Measurements from ENCODE around the gene TBC1D25.
"Not testable (repeated sequence)": the region's sequence is repeated elsewhere in the genome, so short reads cannot be mapped to it uniquely, and the experiment has no call there.

Gene TBC1D25

DNA sequence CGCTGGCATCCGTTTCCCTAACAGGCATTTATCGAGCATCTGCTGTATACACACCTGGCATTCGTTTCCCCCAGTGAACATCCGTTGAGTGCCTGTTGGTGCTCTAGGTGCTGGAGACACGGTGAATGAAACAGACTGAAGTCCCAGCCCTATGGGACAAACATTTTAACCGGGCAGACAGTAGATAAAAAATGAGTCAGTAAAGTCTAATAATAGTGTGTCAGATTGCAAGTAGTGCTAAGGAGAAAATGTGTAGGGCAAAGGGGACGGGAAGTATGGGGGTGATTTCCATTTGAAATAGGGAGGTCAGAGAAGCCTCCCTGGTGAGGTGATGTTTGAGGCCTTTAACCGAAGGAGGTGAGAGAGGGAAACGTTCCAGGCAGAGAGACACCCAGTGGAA, 23.2 kb upstream of the TBC1D25 start:
- no peak for DNase-seq (ENCODE audit: low read depth)

DNA sequence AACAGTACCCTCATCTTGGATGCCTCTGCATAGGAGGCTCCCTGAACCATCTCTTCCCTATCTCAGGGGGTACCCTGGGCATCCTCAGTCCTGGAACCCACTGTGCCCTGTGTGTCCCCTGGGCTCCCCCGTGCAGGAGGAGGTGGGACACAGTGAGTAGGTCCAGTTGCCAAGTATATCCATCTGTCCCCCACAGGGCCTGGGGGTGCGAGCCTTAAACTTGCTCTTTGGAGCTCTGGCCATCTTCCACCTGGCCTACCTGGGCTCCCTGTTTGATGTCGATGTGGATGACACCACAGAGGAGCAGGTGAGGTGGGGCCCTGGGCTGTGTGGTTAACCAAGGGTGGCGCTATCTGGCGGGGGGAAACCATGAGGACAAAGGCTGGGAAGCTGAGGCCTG, 22.5 kb upstream of the TBC1D25 start:
- no peak for DNase-seq (ENCODE audit: low read depth)

DNA sequence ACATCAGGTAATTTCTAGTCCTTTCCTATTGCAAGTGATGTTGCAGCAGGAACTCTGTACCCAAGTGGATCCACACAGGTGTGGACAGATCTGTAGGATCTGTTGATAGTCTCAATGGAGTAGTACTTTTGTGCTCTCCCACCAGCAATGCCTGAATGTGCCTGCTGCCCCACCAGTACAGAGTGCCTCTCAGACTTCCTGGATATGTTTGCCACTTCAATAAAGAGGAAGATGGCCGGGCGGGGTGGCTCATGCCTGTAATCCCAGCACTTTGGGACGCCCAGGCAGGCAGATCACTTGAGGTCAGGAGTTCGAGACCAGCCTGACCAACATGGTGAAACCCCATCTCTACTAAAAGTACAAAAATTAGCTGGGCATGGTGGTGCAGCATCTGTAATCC, 20.0 kb upstream of the TBC1D25 start:
- DNase-seq (ENCODE audit: low read depth) = not testable (repeated sequence)

DNA sequence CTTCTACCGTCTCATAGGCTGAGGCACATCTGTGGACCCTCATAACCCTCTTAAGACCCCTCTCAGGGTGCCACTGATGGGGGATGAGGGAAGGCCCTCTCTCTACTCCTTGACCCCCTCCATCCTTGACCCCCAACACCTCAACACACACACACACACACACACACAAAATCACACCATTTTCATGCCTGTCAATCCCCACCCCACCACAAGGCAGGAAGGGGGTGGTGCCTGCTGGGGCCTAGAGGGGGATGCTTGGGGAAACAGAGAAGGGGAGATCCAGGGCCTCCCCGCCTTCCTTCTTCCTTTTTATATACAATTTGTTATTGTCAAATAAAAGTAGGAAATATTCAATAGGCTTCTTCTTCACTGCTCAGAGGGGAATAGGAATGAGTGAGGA, 19.1 kb upstream of the TBC1D25 start:
- no peak for DNase-seq (ENCODE audit: low read depth)

DNA sequence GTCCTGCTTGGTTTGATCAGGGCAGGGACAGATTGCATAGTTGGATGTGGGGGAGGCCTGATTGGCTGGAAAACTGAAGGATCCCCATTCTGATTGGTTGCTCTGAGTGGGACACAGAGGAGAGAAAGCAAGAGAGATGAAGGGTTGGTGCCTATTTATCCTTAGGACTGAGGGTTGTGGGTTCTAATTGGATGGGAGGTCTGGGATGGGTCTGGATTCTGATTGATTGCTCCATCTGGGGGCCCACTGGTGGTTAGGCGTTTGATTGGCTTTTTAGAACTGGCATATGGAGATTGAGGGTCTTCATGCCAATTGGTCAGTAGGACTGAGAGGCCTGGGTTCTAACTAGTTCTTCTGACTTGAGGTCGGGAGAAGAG, 18.6 kb upstream of the TBC1D25 start:
- no peak for DNase-seq (ENCODE audit: low read depth)

DNA sequence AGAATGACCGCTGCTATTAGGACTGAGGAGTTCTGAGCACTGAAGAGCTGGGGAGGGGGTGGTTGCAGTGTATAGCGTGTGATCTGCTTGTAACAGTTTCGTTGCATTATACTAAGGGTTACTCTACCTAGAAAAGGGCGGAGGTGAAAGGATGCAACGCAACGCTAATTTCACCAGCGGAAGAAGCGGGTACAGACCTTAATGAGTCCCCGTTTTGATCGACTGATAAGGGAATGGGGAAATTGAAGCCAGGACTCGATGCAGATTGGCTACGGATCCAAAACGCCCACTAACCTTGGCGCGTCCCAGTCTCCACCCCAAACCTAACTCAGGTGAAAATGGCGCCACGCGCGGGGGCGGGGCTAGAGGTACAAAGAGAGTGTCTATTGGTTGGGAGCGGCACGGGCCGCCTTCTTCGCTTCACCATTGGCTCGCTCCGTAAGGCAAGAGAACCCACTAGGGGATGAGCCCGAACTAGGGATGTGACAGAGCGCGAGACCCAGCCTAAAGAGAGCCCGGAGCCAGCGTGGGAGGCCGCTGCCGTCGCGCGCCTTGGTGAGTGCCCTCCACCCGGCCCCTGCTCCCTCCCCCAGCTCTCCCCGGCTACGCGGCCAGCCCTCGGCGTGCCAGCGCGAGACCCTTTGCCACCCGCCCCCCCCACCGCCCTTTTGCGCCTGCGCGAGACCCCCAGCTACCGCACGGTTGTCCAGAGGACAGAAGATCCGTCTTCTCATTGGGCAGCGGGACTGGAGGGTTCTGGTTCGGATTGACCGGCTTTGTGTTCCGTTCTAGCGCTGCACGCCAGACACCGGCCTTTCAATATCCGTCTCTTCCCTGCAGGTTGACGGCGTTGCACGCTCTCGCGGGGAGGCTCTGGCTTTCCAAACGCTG, 17.9 kb upstream of the TBC1D25 start, which contains the start of gene EBP:
Gene EBP (plus strand): TSS at position 456 of the 891 bp plus-strand sequence. CDS start 1,964 bp downstream, outside the sequence.
- peak; percentile 69 for DNase-seq (ENCODE audit: low read depth)

DNA sequence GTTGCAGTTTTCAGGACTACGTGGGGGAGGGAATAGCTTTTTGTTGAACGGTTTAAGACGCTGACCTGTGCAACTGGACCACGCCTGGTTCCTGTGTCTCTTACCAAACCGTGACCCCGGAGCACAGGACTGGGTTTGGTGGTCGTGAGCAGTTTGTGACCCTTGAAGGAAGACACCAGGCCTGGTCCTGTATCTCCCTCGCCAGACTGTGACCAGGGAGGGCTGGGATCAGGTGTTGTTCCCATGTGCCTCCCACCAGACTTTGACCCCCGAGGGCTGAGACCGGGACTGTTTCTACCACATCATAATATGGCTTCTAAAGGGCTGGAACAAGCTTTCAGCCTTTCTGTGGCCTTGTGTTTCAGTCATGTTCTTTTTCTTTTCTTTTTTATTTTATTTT, 17.2 kb upstream of the TBC1D25 start:
- no peak for DNase-seq (ENCODE audit: low read depth)

DNA sequence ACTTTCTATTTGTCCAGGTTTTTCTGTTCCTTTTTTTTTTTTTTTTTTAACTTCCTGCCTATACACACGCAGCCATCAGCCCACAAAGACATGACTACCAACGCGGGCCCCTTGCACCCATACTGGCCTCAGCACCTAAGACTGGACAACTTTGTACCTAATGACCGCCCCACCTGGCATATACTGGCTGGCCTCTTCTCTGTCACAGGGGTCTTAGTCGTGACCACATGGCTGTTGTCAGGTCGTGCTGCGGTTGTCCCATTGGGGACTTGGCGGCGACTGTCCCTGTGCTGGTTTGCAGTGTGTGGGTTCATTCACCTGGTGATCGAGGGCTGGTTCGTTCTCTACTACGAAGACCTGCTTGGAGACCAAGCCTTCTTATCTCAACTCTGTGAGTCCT, 15.8 kb upstream of the TBC1D25 start:
- no peak for DNase-seq (ENCODE audit: low read depth)

GRCh38 chrX:48525853-48526252, 13.7 kb upstream of the TBC1D25 start:
- DNase-seq (ENCODE audit: low read depth) = not testable (repeated sequence)

- no peak for DNase-seq (ENCODE audit: low read depth)
Measured at GRCh38 chrX:48530736-48531135, 8.8 kb upstream of the TBC1D25 start.

- no peak for DNase-seq (ENCODE audit: low read depth)
Measured at GRCh38 chrX:48531358-48531959, 8.1 kb upstream of the TBC1D25 start.

DNA sequence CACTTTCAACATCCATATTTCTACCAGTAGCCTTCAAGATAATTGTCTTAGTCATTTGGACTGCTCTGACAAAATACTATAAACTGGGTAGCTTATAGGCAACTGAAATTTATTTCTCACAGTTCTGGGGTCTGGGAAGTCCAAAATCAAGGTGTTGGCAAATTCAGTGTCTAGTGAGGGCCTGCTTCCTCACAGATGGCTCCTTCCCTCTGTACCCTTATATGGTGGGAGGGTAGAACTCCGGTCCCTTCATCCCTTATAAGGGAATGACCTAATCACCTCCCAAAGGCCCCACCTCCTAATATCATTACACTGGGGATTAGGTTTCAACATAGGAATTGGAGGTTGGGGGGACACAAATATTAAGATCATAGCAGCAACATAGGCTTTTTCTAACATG, 7.4 kb upstream of the TBC1D25 start:
- no peak for DNase-seq (ENCODE audit: low read depth)

DNA sequence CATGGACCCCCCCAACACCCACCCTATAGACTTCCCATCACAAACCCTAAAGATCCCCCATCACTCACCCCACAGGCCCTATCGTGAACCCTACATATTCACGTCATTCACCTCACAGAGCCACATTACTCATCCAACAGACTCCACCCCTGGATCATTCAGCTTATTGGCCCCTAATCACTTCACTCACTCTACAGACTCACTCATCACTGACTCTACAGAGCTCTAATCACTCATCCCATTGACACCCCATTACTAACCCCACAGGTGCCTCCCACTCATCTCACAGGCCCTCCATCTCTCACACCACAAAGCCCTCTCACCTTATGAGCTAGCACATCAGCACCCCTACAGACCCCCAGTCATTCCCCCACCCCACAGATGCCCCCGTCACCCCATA, 6.3 kb upstream of the TBC1D25 start:
- DNase-seq (ENCODE audit: low read depth) = no peak

DNA sequence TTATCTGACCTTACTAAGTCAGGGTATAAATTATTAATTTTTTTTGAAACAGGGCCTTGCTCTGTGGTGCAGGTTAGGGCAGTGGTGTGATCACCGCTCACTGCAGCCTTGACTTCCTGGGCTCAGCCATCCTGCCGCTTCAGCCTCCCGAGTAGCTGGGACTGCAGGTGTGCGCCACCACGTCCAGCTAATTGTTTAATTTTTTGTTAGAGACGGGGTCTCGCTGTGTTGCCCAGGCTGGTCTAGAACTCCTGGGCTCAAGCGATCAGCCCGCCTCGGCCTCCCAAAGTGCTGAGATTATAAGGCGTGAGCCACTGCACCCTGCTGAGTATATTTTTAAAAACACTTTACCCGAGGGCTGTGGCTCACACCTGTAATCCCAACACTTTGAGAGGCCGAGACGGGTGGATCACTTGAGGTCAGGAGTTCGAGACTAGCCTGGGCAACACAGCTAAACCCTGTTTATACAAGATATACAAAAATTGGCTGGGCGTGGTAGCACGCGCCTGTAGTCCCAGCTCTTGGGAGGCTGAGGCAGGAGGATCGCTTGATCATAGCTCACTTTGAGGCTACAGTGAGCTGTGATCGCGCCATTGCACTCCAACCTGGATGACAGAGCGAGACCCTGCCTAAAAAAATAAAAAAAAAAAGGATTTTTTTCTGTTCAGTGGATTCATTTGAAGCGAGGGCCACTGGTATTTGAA, 721 bp upstream of the TBC1D25 start:
- no peak for DNase-seq (ENCODE audit: low read depth)

- DNase-seq (ENCODE audit: low read depth) = peak; percentile 6
Measured at GRCh38 chrX:48540028-48540375, 488 bp downstream of the TBC1D25 start.

GRCh38 chrX:48540480-48540879, 966 bp downstream of the TBC1D25 start:
- DNase-seq (ENCODE audit: low read depth) = no peak

- no peak for DNase-seq (ENCODE audit: low read depth)
Measured at GRCh38 chrX:48541140-48541814, 1.8 kb downstream of the TBC1D25 start.

- no peak for DNase-seq (ENCODE audit: low read depth)
Measured at GRCh38 chrX:48548871-48549270, 9.4 kb downstream of the TBC1D25 start.

GRCh38 chrX:48555731-48556325, 16.3 kb downstream of the TBC1D25 start:
- DNase-seq (ENCODE audit: low read depth) = not testable (repeated sequence)

- no peak for DNase-seq (ENCODE audit: low read depth)
Measured at GRCh38 chrX:48558271-48558670, 18.8 kb downstream of the TBC1D25 start.

- no peak for DNase-seq (ENCODE audit: low read depth)
Measured at GRCh38 chrX:48559636-48560035, 20.1 kb downstream of the TBC1D25 start.

GRCh38 chrX:48560056-48560455, 20.5 kb downstream of the TBC1D25 start:
- DNase-seq (ENCODE audit: low read depth) = no peak

Data from stimulated activated CD8-positive, alpha-beta memory T cell treated with anti-CD3 and anti-CD28 coated beads, Interleukin-15, amount 100 ng/mL, for 24 hours (primary cell).